ENCODE results near the gene ST7.

ST7 gene

GRCh38 chr7:117217106-117218035 lies 264.1 kb downstream of the ST7 start:
- WGBS = 91% methylated on average over 6 of the region's 6 CpGs
- no peaks in the 10 kb centered on the region for H3K36me3 ChIP-seq (ENCODE audit: insufficient read depth, low read length)

GRCh38 chr7:117218700-117219099 lies 265.4 kb downstream of the ST7 start:
- Histone ChIP-seq H3K36me3 (ENCODE audit: insufficient read depth, low read length) (no peaks in the 10 kb centered on the region), H3K9ac (ENCODE audit: low read depth, low read length) (no peak overlapping the region), H3K9me3 (ENCODE audit: insufficient read depth, low read depth, low read length) (no peaks in the 10 kb centered on the region), H3K4me3 (ENCODE audit: low read length) (no peak overlapping the region), H3K27me3 (ENCODE audit: insufficient read depth, low read length) (no peaks in the 10 kb centered on the region), H3K27ac (ENCODE audit: low read depth, low read length) (no peak overlapping the region), H3K4me1 (ENCODE audit: insufficient read depth, low read length) (no peaks in the 10 kb centered on the region)
- WGBS = 91% methylated on average over 3 of the region's 4 CpGs

More at GRCh38 chr7:117217106-117218035, 264.1 kb downstream of the ST7 start:
- H3K27me3 ChIP-seq (ENCODE audit: insufficient read depth, low read length) = no peaks in the 10 kb centered on the region
- H3K4me3 ChIP-seq (ENCODE audit: low read length) = no peak overlapping the region
- H3K27ac ChIP-seq (ENCODE audit: low read depth, low read length) = no peak overlapping the region
- no peak overlapping the region for H3K9ac ChIP-seq (ENCODE audit: low read depth, low read length)
- H3K9me3 ChIP-seq (ENCODE audit: insufficient read depth, low read depth, low read length) = no peaks in the 10 kb centered on the region
- no peaks in the 10 kb centered on the region for H3K4me1 ChIP-seq (ENCODE audit: insufficient read depth, low read length)

- no peak overlapping the region for H3K9ac ChIP-seq (ENCODE audit: low read depth, low read length)
- no peak overlapping the region for H3K27ac ChIP-seq (ENCODE audit: low read depth, low read length)
- no peaks in the 10 kb centered on the region for H3K36me3 ChIP-seq (ENCODE audit: insufficient read depth, low read length)
- H3K9me3 ChIP-seq (ENCODE audit: insufficient read depth, low read depth, low read length) = no peaks in the 10 kb centered on the region
- no peaks in the 10 kb centered on the region for H3K4me1 ChIP-seq (ENCODE audit: insufficient read depth, low read length)
- no peak overlapping the region for H3K4me3 ChIP-seq (ENCODE audit: low read length)
- 96% methylated on average over 8 of the region's 8 CpGs for WGBS
- H3K27me3 ChIP-seq (ENCODE audit: insufficient read depth, low read length) = no peaks in the 10 kb centered on the region
Measured at GRCh38 chr7:117219485-117219884, 266.2 kb downstream of the ST7 start.

GRCh38 chr7:117220836-117221235 lies 267.5 kb downstream of the ST7 start:
- H3K4me1 ChIP-seq (ENCODE audit: insufficient read depth, low read length) = no peaks in the 10 kb centered on the region
- WGBS = 57% methylated on average over 5 of the region's 5 CpGs

GRCh38 chr7:117225536-117225935 lies 272.2 kb downstream of the ST7 start:
- Histone ChIP-seq H3K27ac (ENCODE audit: low read depth, low read length) (no peak overlapping the region), H3K9ac (ENCODE audit: low read depth, low read length) (no peak overlapping the region), H3K4me1 (ENCODE audit: insufficient read depth, low read length) (no peaks in the 10 kb centered on the region), H3K9me3 (ENCODE audit: insufficient read depth, low read depth, low read length) (no peaks in the 10 kb centered on the region), H3K36me3 (ENCODE audit: insufficient read depth, low read length) (no peaks in the 10 kb centered on the region), H3K27me3 (ENCODE audit: insufficient read depth, low read length) (no peaks in the 10 kb centered on the region), H3K4me3 (ENCODE audit: low read length) (no peak overlapping the region)
- 86% methylated on average over 6 of the region's 6 CpGs for WGBS

More at GRCh38 chr7:117220836-117221235, 267.5 kb downstream of the ST7 start:
- H3K27ac ChIP-seq (ENCODE audit: low read depth, low read length) = no peak overlapping the region
- no peak overlapping the region for H3K9ac ChIP-seq (ENCODE audit: low read depth, low read length)
- H3K4me3 ChIP-seq (ENCODE audit: low read length) = no peak overlapping the region
- no peaks in the 10 kb centered on the region for H3K36me3 ChIP-seq (ENCODE audit: insufficient read depth, low read length)
- no peaks in the 10 kb centered on the region for H3K27me3 ChIP-seq (ENCODE audit: insufficient read depth, low read length)
- H3K9me3 ChIP-seq (ENCODE audit: insufficient read depth, low read depth, low read length) = no peaks in the 10 kb centered on the region

GRCh38 chr7:117227091-117227490 lies 273.8 kb downstream of the ST7 start:
- no peaks in the 10 kb centered on the region for H3K4me1 ChIP-seq (ENCODE audit: insufficient read depth, low read length)
- no peaks in the 10 kb centered on the region for H3K27me3 ChIP-seq (ENCODE audit: insufficient read depth, low read length)
- H3K4me3 ChIP-seq (ENCODE audit: low read length) = no peak overlapping the region
- H3K27ac ChIP-seq (ENCODE audit: low read depth, low read length) = no peak overlapping the region
- no peak overlapping the region for H3K9ac ChIP-seq (ENCODE audit: low read depth, low read length)
- H3K36me3 ChIP-seq (ENCODE audit: insufficient read depth, low read length) = no peaks in the 10 kb centered on the region
- WGBS = 80% methylated on average over 3 of the region's 4 CpGs
- H3K9me3 ChIP-seq (ENCODE audit: insufficient read depth, low read depth, low read length) = no peaks in the 10 kb centered on the region

GRCh38 chr7:117229350-117229749 lies 276.0 kb downstream of the ST7 start:
- Histone ChIP-seq H3K4me1 (ENCODE audit: insufficient read depth, low read length) (no peaks in the 10 kb centered on the region), H3K4me3 (ENCODE audit: low read length) (no peak overlapping the region), H3K27ac (ENCODE audit: low read depth, low read length) (no peak overlapping the region), H3K36me3 (ENCODE audit: insufficient read depth, low read length) (no peaks in the 10 kb centered on the region), H3K27me3 (ENCODE audit: insufficient read depth, low read length) (no peaks in the 10 kb centered on the region), H3K9ac (ENCODE audit: low read depth, low read length) (no peak overlapping the region), H3K9me3 (ENCODE audit: insufficient read depth, low read depth, low read length) (no peaks in the 10 kb centered on the region)
- WGBS = 92% methylated on average over 3 of the region's 3 CpGs

- WGBS = 95% methylated on average over 4 of the region's 4 CpGs
- no peak overlapping the region for H3K9ac ChIP-seq (ENCODE audit: low read depth, low read length)
- H3K27ac ChIP-seq (ENCODE audit: low read depth, low read length) = no peak overlapping the region
- no peak overlapping the region for H3K4me3 ChIP-seq (ENCODE audit: low read length)
- H3K27me3 ChIP-seq (ENCODE audit: insufficient read depth, low read length) = no peaks in the 10 kb centered on the region
- H3K4me1 ChIP-seq (ENCODE audit: insufficient read depth, low read length) = no peaks in the 10 kb centered on the region
- H3K36me3 ChIP-seq (ENCODE audit: insufficient read depth, low read length) = no peaks in the 10 kb centered on the region
- no peaks in the 10 kb centered on the region for H3K9me3 ChIP-seq (ENCODE audit: insufficient read depth, low read depth, low read length)
Measured at GRCh38 chr7:117230276-117231046, 277.2 kb downstream of the ST7 start.

- Histone ChIP-seq H3K27me3 (ENCODE audit: insufficient read depth, low read length) (no peaks in the 10 kb centered on the region), H3K9ac (ENCODE audit: low read depth, low read length) (no peak overlapping the region), H3K9me3 (ENCODE audit: insufficient read depth, low read depth, low read length) (no peaks in the 10 kb centered on the region), H3K27ac (ENCODE audit: low read depth, low read length) (no peak overlapping the region), H3K4me3 (ENCODE audit: low read length) (no peak overlapping the region), H3K36me3 (ENCODE audit: insufficient read depth, low read length) (no peaks in the 10 kb centered on the region), H3K4me1 (ENCODE audit: insufficient read depth, low read length) (no peaks in the 10 kb centered on the region)
- WGBS = 96% methylated on average over 3 of the region's 3 CpGs
Measured at GRCh38 chr7:117231047-117231359, 277.7 kb downstream of the ST7 start.

- no peaks in the 10 kb centered on the region for H3K27me3 ChIP-seq (ENCODE audit: insufficient read depth, low read length)
- no peaks in the 10 kb centered on the region for H3K4me1 ChIP-seq (ENCODE audit: insufficient read depth, low read length)
- H3K9ac ChIP-seq (ENCODE audit: low read depth, low read length) = no peak overlapping the region
- H3K9me3 ChIP-seq (ENCODE audit: insufficient read depth, low read depth, low read length) = no peaks in the 10 kb centered on the region
- WGBS = 93% methylated on average over 5 of the region's 5 CpGs
- H3K36me3 ChIP-seq (ENCODE audit: insufficient read depth, low read length) = no peaks in the 10 kb centered on the region
- no peak overlapping the region for H3K4me3 ChIP-seq (ENCODE audit: low read length)
- no peak overlapping the region for H3K27ac ChIP-seq (ENCODE audit: low read depth, low read length)
Measured at GRCh38 chr7:117237646-117238045, 284.3 kb downstream of the ST7 start.

GRCh38 chr7:117238472-117238871 lies 285.2 kb downstream of the ST7 start:
- no peaks in the 10 kb centered on the region for H3K9me3 ChIP-seq (ENCODE audit: insufficient read depth, low read depth, low read length)
- WGBS = 88% methylated on average over 7 of the region's 7 CpGs
- no peaks in the 10 kb centered on the region for H3K4me1 ChIP-seq (ENCODE audit: insufficient read depth, low read length)
- no peak overlapping the region for H3K27ac ChIP-seq (ENCODE audit: low read depth, low read length)
- no peaks in the 10 kb centered on the region for H3K27me3 ChIP-seq (ENCODE audit: insufficient read depth, low read length)
- no peak overlapping the region for H3K9ac ChIP-seq (ENCODE audit: low read depth, low read length)
- no peaks in the 10 kb centered on the region for H3K36me3 ChIP-seq (ENCODE audit: insufficient read depth, low read length)
- H3K4me3 ChIP-seq (ENCODE audit: low read length) = no peak overlapping the region
